GM18951 (cell line): Measurements from ENCODE around the gene C1orf174.

Experiments used
- POLR2A ChIP-seq: IDR thresholded peaks from 4 replicates; pipeline ENCODE4 v1.6.1; 2011; ENCODE audit warnings: mild to moderate bottlenecking; ENCODE audit not compliant: insufficient read length, insufficient read depth; ENCODE audit errors: extremely low read depth
- in situ Hi-C: fragments of 300-500 bp; cut with MboI; formaldehyde crosslinking; loops from one replicate; pipeline ENCODE4 v1.12.0; 2022; ENCODE audit warnings: low sequenced_read_pairs, mixed read lengths, inconsistent platforms; ENCODE audit not compliant: unreplicated experiment

C1orf174 gene

GRCh38 chr1:3895279-3895950 is 4.7 kb downstream of the C1orf174 start:
- no peak for TF ChIP-seq POLR2A
- in situ Hi-C loops: no loop called here

GRCh38 chr1:3894626-3895278 is 5.3 kb downstream of the C1orf174 start:
- in situ Hi-C loops: no loop called here
- no peak for TF ChIP-seq POLR2A

DNA sequence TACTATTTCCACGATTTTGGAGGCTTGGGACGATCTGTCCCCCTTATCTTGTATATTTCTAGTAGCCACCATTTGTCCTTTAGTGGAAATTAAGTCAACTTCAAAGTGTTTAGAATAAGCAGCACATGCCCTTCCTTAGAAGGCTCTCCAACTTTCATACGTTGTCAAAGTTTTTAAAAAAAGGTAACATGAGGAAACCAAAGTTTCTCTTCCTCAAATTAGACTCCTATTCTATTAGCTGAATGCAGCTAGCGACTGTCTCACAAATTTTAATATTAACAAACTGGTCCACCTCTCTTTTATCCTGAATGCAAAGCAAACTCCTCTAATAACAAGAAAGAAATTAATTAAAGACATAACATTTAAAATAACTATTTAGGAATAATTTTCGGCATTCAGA is 6.9 kb downstream of the C1orf174 start:
- in situ Hi-C loops: no loop called here
- TF ChIP-seq POLR2A: no peak

- TF ChIP-seq POLR2A: no peak
- in situ Hi-C loops: no loop called here
Observed at GRCh38 chr1:3892748-3893147, 7.3 kb downstream of the C1orf174 start.

GRCh38 chr1:3891329-3891865 is 8.7 kb downstream of the C1orf174 start:
- no peak for TF ChIP-seq POLR2A
- in situ Hi-C loops: no loop called here

GRCh38 chr1:3890389-3891328 is 9.4 kb downstream of the C1orf174 start:
- TF ChIP-seq POLR2A: no peak
- in situ Hi-C loops: no loop called here

- no peak for TF ChIP-seq POLR2A
- in situ Hi-C loops: no loop called here
Observed at GRCh38 chr1:3889936-3890335, 10.1 kb downstream of the C1orf174 start.

- TF ChIP-seq POLR2A: no peak
- in situ Hi-C loops: no loop called here
Observed at GRCh38 chr1:3888301-3888700, 11.8 kb downstream of the C1orf174 start.

DNA sequence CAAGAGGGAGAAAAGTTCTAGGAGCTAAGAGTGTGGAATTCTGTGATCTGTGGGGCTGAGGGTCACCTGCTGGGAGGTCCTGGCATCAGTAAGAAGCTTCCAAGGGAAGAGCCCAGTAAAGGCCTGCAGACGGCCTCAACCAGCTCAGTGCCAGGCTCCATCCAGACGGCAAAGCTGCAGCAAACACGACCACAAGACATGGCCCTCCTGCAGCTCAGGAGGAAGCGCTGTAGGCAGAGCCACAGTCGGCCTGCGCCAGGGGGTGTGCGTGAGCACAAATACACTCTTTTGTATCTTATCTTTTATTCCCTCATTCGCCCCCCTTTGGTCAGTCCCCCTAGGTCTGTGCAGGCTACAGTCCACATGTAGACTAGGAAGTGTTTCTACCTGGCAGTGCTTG is 13.4 kb downstream of the C1orf174 start:
- TF ChIP-seq POLR2A: no peak
- in situ Hi-C loops: no loop called here

DNA sequence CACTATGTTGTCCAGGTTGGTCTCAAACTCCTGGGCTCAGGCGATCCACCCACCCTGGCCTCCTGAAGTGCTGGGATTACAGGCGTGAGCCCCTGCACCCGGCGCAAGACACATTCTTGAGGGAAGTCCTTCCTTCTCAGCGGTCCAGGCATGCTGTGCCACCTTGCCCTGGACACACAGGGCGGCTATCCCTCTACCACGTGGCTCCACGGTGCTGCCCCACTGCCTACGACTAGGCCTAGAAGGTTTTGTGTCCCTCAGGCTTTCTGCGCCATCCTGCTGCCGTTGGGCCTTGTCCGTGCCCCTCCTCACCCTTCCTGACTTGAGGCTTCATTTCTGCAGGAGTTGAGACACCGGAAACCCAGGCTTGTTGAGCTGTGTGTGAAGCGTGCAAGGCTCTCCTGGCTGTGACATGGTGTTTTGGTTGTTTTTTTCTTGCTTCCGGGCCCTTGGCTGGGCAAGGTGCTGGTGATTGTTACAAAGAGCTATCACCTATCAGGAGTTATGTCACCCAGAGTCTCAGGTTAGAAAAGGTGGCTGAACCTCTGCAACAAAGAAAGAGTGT is 13.9 kb downstream of the C1orf174 start:
- TF ChIP-seq POLR2A: no peak
- in situ Hi-C loops: no loop called here

- in situ Hi-C loops: no loop called here
- TF ChIP-seq POLR2A: no peak
Observed at GRCh38 chr1:3885611-3886010, 14.5 kb downstream of the C1orf174 start.

GRCh38 chr1:3884966-3885365 is 15.1 kb downstream of the C1orf174 start:
- no peak for TF ChIP-seq POLR2A
- in situ Hi-C loops: no loop called here
